ENCODE results near the gene SSUH2.

The SSUH2 gene

GRCh38 chr3:8621872-8622271 is 22.7 kb downstream of the SSUH2 start:
- Histone ChIP-seq H3K4me3 (ENCODE audit: low read length) (no peak overlapping the region), H3K4me1 (ENCODE audit: control insufficient read depth, insufficient read depth, low read length) (peaks cover 22% of the 10 kb centered on the region), H3K9me3 (ENCODE audit: control insufficient read depth, low read length) (peaks cover 6% of the 10 kb centered on the region), H3K27me3 (replicated peaks; ENCODE audit: control insufficient read depth, insufficient read depth, low read length) (peaks cover 21% of the 10 kb centered on the region), H3K36me3 (ENCODE audit: control insufficient read depth, insufficient read depth, low read length, severe bottlenecking) (no peaks in the 10 kb centered on the region), H3K9ac (ENCODE audit: low read length) (peak overlapping the region; percentile 63)
- DNase-seq (ENCODE audit: low read depth), result peak; percentile 83

DNA sequence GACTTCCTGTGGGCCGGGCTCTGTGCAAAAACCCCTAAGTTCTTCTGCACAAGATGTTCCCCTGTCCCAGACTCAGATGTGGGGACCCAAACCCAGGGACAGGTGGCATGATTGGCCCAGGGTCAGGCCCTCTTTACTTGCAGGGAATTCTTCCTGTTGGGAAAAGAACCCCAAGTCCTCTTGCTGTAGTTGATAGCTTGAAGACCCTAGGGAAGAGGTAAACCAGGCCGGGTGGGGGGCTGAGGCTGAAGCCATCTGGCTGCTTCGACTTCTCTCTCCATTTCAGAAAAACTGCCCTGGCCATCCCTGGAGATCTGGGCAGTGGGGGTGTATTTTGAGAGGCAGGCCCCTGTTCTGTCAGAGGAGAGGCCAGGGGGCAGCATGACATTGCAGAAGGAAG is 23.5 kb downstream of the SSUH2 start:
- Histone ChIP-seq H3K4me1 (ENCODE audit: control insufficient read depth, insufficient read depth, low read length) (peaks cover 22% of the 10 kb centered on the region), H3K9me3 (ENCODE audit: control insufficient read depth, low read length) (peaks cover 6% of the 10 kb centered on the region), H3K9ac (ENCODE audit: low read length) (no peak overlapping the region), H3K27me3 (replicated peaks; ENCODE audit: control insufficient read depth, insufficient read depth, low read length) (peaks cover 21% of the 10 kb centered on the region), H3K4me3 (ENCODE audit: low read length) (no peak overlapping the region), H3K36me3 (ENCODE audit: control insufficient read depth, insufficient read depth, low read length, severe bottlenecking) (no peaks in the 10 kb centered on the region)
- DNase-seq (ENCODE audit: low read depth), result no peak

DNA sequence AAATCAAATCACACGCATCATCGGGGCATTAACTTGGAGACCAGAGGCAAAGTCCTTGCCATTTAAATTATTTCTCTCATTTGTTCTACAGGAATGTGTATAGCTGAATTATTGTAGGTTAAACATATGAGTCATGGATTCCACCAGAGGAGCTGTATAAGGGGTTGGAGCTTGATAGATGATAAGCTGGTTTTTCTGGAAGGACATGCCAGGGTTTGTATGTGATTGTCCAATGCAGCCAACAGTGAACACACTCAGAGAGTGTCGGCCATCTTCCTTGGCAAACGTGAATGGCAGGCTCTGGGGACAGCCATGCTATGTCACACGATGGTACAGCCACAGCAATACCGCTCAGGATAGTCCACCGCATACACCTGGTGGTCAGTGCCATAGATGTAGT is 25.1 kb downstream of the SSUH2 start:
- Histone ChIP-seq H3K36me3 (ENCODE audit: control insufficient read depth, insufficient read depth, low read length, severe bottlenecking) (no peaks in the 10 kb centered on the region), H3K9ac (ENCODE audit: low read length) (no peak overlapping the region), H3K4me1 (ENCODE audit: control insufficient read depth, insufficient read depth, low read length) (peaks cover 22% of the 10 kb centered on the region), H3K4me3 (ENCODE audit: low read length) (no peak overlapping the region), H3K9me3 (ENCODE audit: control insufficient read depth, low read length) (peaks cover 6% of the 10 kb centered on the region), H3K27me3 (replicated peaks; ENCODE audit: control insufficient read depth, insufficient read depth, low read length) (peaks cover 12% of the 10 kb centered on the region)
- DNase-seq (ENCODE audit: low read depth), result peak; percentile 31

GRCh38 chr3:8618950-8619349 is 25.6 kb downstream of the SSUH2 start:
- Histone ChIP-seq H3K9me3 (ENCODE audit: control insufficient read depth, low read length) (peaks cover 6% of the 10 kb centered on the region), H3K4me1 (ENCODE audit: control insufficient read depth, insufficient read depth, low read length) (peaks cover 22% of the 10 kb centered on the region), H3K36me3 (ENCODE audit: control insufficient read depth, insufficient read depth, low read length, severe bottlenecking) (no peaks in the 10 kb centered on the region), H3K4me3 (ENCODE audit: low read length) (no peak overlapping the region), H3K27me3 (replicated peaks; ENCODE audit: control insufficient read depth, insufficient read depth, low read length) (peaks cover 6% of the 10 kb centered on the region), H3K9ac (ENCODE audit: low read length) (no peak overlapping the region)
- DNase-seq (ENCODE audit: low read depth), result no peak

DNA sequence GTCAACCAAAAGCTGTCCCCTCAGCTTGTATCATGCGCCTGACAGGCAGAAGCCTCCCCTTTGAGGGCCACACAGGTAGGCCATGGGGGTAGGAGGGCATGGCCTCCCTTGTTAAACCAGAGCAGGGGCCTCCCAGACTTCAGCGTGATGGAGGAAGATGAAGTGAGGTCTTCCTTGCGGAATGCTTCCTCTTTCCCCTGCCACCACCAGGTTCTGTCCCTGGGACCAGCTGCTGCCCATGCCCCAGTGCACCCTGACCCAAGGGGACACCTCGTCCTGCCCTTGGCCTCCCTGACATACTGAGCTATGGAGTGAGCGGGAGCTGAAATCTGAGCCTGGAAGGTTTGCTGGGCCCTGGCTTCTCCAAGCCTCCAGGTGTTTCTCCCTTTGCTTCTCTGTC is 26.7 kb downstream of the SSUH2 start:
- H3K9ac ChIP-seq (ENCODE audit: low read length), result no peak overlapping the region
- H3K27me3 ChIP-seq (replicated peaks; ENCODE audit: control insufficient read depth, insufficient read depth, low read length), result no peaks in the 10 kb centered on the region
- no peak for DNase-seq (ENCODE audit: low read depth)
- H3K4me1 ChIP-seq (ENCODE audit: control insufficient read depth, insufficient read depth, low read length), result peaks cover 17% of the 10 kb centered on the region
- H3K36me3 ChIP-seq (ENCODE audit: control insufficient read depth, insufficient read depth, low read length, severe bottlenecking), result no peaks in the 10 kb centered on the region
- H3K4me3 ChIP-seq (ENCODE audit: low read length), result no peak overlapping the region
- H3K9me3 ChIP-seq (ENCODE audit: control insufficient read depth, low read length), result peaks cover 6% of the 10 kb centered on the region

- no peak overlapping the region for H3K9ac ChIP-seq (ENCODE audit: low read length)
- H3K9me3 ChIP-seq (ENCODE audit: control insufficient read depth, low read length), result no peaks in the 10 kb centered on the region
- no peak for DNase-seq (ENCODE audit: low read depth)
- no peak overlapping the region for H3K4me3 ChIP-seq (ENCODE audit: low read length)
- H3K36me3 ChIP-seq (ENCODE audit: control insufficient read depth, insufficient read depth, low read length, severe bottlenecking), result no peaks in the 10 kb centered on the region
- H3K27me3 ChIP-seq (replicated peaks; ENCODE audit: control insufficient read depth, insufficient read depth, low read length), result no peaks in the 10 kb centered on the region
- peaks cover 15% of the 10 kb centered on the region for H3K4me1 ChIP-seq (ENCODE audit: control insufficient read depth, insufficient read depth, low read length)
Measured at GRCh38 chr3:8610951-8611350, 33.6 kb downstream of the SSUH2 start.

DNA sequence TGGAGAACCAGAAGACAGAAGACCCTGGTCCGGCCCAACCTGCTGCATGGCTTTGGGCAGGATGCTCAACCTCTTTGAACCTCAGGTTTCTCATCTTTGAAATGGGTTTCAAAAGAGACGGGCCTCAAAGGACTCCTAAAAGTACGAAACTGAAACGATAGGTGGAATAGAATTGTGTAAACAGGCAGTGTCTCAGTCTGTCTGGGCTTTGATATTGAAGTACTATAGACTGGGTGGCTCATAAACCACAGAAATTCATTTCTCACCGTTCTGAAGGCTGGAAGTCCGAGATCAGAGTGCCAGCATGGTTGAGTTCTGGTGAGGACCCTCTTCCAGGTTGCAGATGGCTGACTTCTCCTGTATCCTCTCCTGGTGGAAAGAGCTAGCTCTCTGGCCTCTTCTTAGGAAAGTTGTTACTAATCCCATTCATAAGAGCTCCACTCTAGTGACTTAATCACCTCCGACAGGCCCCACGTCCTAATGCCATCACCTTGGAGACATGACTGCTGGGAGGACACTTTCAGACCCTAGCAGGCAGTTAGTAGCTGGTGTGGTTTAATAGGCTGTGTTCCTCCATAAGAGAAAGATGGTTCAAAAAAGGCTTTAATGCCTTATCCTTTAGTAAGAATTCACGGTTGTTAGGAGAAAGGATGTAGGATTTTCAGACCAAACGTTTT is 35.7 kb downstream of the SSUH2 start:
- Histone ChIP-seq H3K4me3 (ENCODE audit: low read length) (no peak overlapping the region), H3K4me1 (ENCODE audit: control insufficient read depth, insufficient read depth, low read length) (peaks cover 15% of the 10 kb centered on the region), H3K27me3 (replicated peaks; ENCODE audit: control insufficient read depth, insufficient read depth, low read length) (no peaks in the 10 kb centered on the region), H3K9me3 (ENCODE audit: control insufficient read depth, low read length) (no peaks in the 10 kb centered on the region), H3K36me3 (ENCODE audit: control insufficient read depth, insufficient read depth, low read length, severe bottlenecking) (no peaks in the 10 kb centered on the region), H3K9ac (ENCODE audit: low read length) (no peak overlapping the region)
- DNase-seq (ENCODE audit: low read depth), result no peak

DNA sequence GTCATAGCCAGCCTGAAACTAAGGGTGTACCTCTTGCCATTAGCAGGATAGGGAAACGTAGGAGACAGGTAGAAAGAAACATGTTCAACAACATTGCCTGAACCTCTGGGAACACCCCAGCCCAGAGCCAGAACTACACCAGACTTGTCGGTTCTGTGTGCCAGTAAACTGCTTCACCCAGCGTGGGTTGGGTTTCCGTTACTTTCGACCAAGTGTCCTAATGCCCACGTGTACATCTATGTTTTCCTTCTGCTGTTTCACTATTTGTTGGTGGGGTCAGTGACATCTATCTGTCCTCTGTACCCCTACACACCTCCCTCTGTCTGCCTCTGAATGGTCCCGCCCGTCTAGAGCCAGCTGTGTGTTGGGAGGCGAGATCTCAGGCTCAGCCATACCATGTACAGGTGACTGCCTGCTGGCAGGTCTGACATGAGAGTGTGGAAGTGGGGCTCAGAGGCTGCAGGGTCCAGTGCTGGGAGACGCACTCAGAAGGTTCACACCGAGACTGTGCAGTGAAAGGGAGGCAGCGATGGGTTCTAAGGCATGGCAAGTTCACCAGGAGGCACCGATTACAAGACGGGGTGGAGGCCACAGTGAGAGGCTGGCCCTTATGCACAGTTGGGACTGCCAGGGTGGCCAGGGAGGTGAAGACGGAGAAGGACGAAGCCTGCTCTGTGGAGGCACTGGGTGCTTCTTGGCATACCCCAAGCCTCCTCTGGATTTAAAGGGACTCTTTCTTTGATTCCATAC is 36.4 kb downstream of the SSUH2 start:
- Histone ChIP-seq H3K4me1 (ENCODE audit: control insufficient read depth, insufficient read depth, low read length) (peaks cover 20% of the 10 kb centered on the region), H3K4me3 (ENCODE audit: low read length) (no peak overlapping the region), H3K36me3 (ENCODE audit: control insufficient read depth, insufficient read depth, low read length, severe bottlenecking) (no peaks in the 10 kb centered on the region), H3K9me3 (ENCODE audit: control insufficient read depth, low read length) (no peaks in the 10 kb centered on the region), H3K9ac (ENCODE audit: low read length) (no peak overlapping the region), H3K27me3 (replicated peaks; ENCODE audit: control insufficient read depth, insufficient read depth, low read length) (no peaks in the 10 kb centered on the region)
- DNase-seq (ENCODE audit: low read depth), result no peak

GRCh38 chr3:8607234-8608040 is 37.2 kb downstream of the SSUH2 start:
- H3K9ac ChIP-seq (ENCODE audit: low read length), result peak overlapping the region; percentile 45
- H3K27me3 ChIP-seq (replicated peaks; ENCODE audit: control insufficient read depth, insufficient read depth, low read length), result no peaks in the 10 kb centered on the region
- H3K4me1 ChIP-seq (ENCODE audit: control insufficient read depth, insufficient read depth, low read length), result peaks cover 21% of the 10 kb centered on the region
- DNase-seq (ENCODE audit: low read depth), result peak; percentile 84
- H3K9me3 ChIP-seq (ENCODE audit: control insufficient read depth, low read length), result no peaks in the 10 kb centered on the region
- no peaks in the 10 kb centered on the region for H3K36me3 ChIP-seq (ENCODE audit: control insufficient read depth, insufficient read depth, low read length, severe bottlenecking)
- no peak overlapping the region for H3K4me3 ChIP-seq (ENCODE audit: low read length)

GRCh38 chr3:8606701-8607231 is 37.8 kb downstream of the SSUH2 start:
- Histone ChIP-seq H3K9ac (ENCODE audit: low read length) (peak overlapping the region; percentile 45), H3K9me3 (ENCODE audit: control insufficient read depth, low read length) (no peaks in the 10 kb centered on the region), H3K4me3 (ENCODE audit: low read length) (no peak overlapping the region), H3K27me3 (replicated peaks; ENCODE audit: control insufficient read depth, insufficient read depth, low read length) (no peaks in the 10 kb centered on the region), H3K36me3 (ENCODE audit: control insufficient read depth, insufficient read depth, low read length, severe bottlenecking) (no peaks in the 10 kb centered on the region), H3K4me1 (ENCODE audit: control insufficient read depth, insufficient read depth, low read length) (peaks cover 21% of the 10 kb centered on the region)
- peak; percentile 23 for DNase-seq (ENCODE audit: low read depth)

DNA sequence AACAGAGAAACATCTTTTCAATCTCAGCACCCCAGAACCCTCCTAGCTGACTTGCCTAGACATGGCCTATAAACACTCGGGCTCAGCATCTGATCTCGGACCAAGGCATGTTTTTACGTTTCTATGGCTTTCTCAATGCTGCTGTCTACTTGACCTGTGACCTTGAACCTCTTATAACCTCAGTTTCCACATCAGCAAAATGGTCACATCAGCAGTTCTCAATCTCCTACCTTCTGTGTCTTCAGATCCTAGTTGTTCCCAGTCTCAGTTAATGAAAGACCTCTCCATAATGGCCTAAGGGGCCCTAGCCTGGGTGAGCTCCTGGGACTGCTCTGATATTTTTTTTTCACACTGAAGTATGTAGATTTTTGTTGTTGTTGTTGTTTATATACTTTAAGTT is 39.6 kb downstream of the SSUH2 start:
- Histone ChIP-seq H3K36me3 (ENCODE audit: control insufficient read depth, insufficient read depth, low read length, severe bottlenecking) (no peaks in the 10 kb centered on the region), H3K9me3 (ENCODE audit: control insufficient read depth, low read length) (no peaks in the 10 kb centered on the region), H3K4me3 (ENCODE audit: low read length) (no peak overlapping the region), H3K4me1 (ENCODE audit: control insufficient read depth, insufficient read depth, low read length) (peaks cover 21% of the 10 kb centered on the region), H3K9ac (ENCODE audit: low read length) (no peak overlapping the region), H3K27me3 (replicated peaks; ENCODE audit: control insufficient read depth, insufficient read depth, low read length) (no peaks in the 10 kb centered on the region)
- no peak for DNase-seq (ENCODE audit: low read depth)

Measured in adipocyte (in vitro differentiated cells).